Neuronal stem cell (in vitro differentiated cells): ENCODE data around the gene DPY30.

Source experiments
- DNase-seq: peaks from one replicate; pipeline ENCODE4 v3.0.0-alpha.2; 2013; ENCODE audit warnings: low spot score
- H2AFZ ChIP-seq: one replicate; pipeline ENCODE4 v1.6.1; 2013; ENCODE audit warnings: mild to moderate bottlenecking, low read length, inconsistent platforms
- H2AK5ac ChIP-seq: 2 replicates; pipeline ENCODE4 v1.6.1; 2013; ENCODE audit warnings: low read depth, mild to moderate bottlenecking, inconsistent platforms, low read length, moderate library complexity, mixed read lengths
- H2BK120ac ChIP-seq: 2 replicates; pipeline ENCODE4 v1.6.1; 2013; ENCODE audit warnings: low read depth, mild to moderate bottlenecking, inconsistent platforms, low read length, moderate library complexity, mixed read lengths
- H2BK12ac ChIP-seq: one replicate; pipeline ENCODE4 v1.6.1; 2013; ENCODE audit warnings: low read length, inconsistent platforms
- H2BK15ac ChIP-seq: 2 replicates; pipeline ENCODE4 v1.6.1; 2013; ENCODE audit warnings: mild to moderate bottlenecking, low read length, inconsistent platforms, mixed read lengths
- H2BK5ac ChIP-seq: one replicate; pipeline ENCODE4 v1.6.1; 2013; ENCODE audit warnings: inconsistent platforms, mild to moderate bottlenecking, low read length, moderate library complexity
- H3K14ac ChIP-seq: one replicate; pipeline ENCODE4 v1.6.1; 2013; ENCODE audit warnings: low read length, inconsistent platforms
- H3K18ac ChIP-seq: 2 replicates; pipeline ENCODE4 v1.6.1; 2013; ENCODE audit warnings: low read length, inconsistent platforms
- H3K23ac ChIP-seq: 2 replicates; pipeline ENCODE4 v1.6.1; 2013; ENCODE audit warnings: low read depth, mild to moderate bottlenecking, mixed read lengths, low read length, inconsistent platforms; ENCODE audit not compliant: poor library complexity
- H3K27ac ChIP-seq: replicated peaks from 3 replicates; pipeline ENCODE4 v1.5.1; 2013; ENCODE audit warnings: low read length, inconsistent platforms
- H3K27me3 ChIP-seq, 3 experiments: 2 replicates each; pipeline ENCODE4 v1.6.1; 2013; ENCODE audit warnings: low read length in 3 of 3, mild to moderate bottlenecking in 2 of 3, inconsistent platforms in 1 of 3, low read depth in 1 of 3, mixed read lengths in 1 of 3, moderate library complexity in 1 of 3; ENCODE audit not compliant: control insufficient read depth in 3 of 3, insufficient read depth in 3 of 3
- H3K36me3 ChIP-seq, 2 donors: replicated peaks in 1 of 2; 2 replicates each; pipeline ENCODE4 v1.6.1; 2013; ENCODE audit warnings: low read length in 2 of 2; ENCODE audit not compliant: control insufficient read depth in 2 of 2, insufficient read depth in 2 of 2
- H3K4ac ChIP-seq: 2 replicates; pipeline ENCODE4 v1.6.1; 2013; ENCODE audit warnings: inconsistent platforms, mild to moderate bottlenecking, low read length, moderate library complexity
- H3K4me1 ChIP-seq, 2 donors: 1 replicate in 1 of 2; 2 replicates in 1 of 2; pipeline ENCODE4 v1.6.1; 2013; ENCODE audit warnings: low read length in 2 of 2, low read depth in 1 of 2; ENCODE audit not compliant: control insufficient read depth in 2 of 2, insufficient read depth in 1 of 2
- H3K4me2 ChIP-seq: one replicate; pipeline ENCODE4 v1.6.1; 2013; ENCODE audit warnings: mild to moderate bottlenecking, low read length, inconsistent platforms; ENCODE audit not compliant: insufficient read depth, poor library complexity, severe bottlenecking
- H3K4me3 ChIP-seq, 2 donors: 2 replicates each; pipeline ENCODE4 v1.5.1; 2013; ENCODE audit warnings: low read length in 2 of 2, mild to moderate bottlenecking in 2 of 2, inconsistent platforms in 1 of 2, moderate library complexity in 1 of 2
- H3K79me1 ChIP-seq: one replicate; pipeline ENCODE4 v1.6.1; 2013; ENCODE audit warnings: low read depth, mild to moderate bottlenecking, inconsistent platforms, low read length, moderate library complexity
- H3K9ac ChIP-seq: one replicate; pipeline ENCODE4 v1.6.1; 2013; ENCODE audit warnings: mild to moderate bottlenecking, low read depth, low read length, inconsistent platforms; ENCODE audit not compliant: poor library complexity
- H3K9me3 ChIP-seq, 2 donors: replicated peaks in 1 of 2; 2 replicates each; pipeline versions ENCODE3 to v1.6.1; 2013; ENCODE audit warnings: low read length in 2 of 2, mild to moderate bottlenecking in 2 of 2, inconsistent platforms in 1 of 2, low read depth in 1 of 2, mixed read lengths in 1 of 2, moderate library complexity in 1 of 2; ENCODE audit not compliant: control insufficient read depth in 2 of 2, insufficient read depth in 1 of 2
- H4K8ac ChIP-seq: one replicate; pipeline ENCODE4 v1.6.1; 2013; ENCODE audit warnings: low read depth, mild to moderate bottlenecking, inconsistent platforms, low read length, moderate library complexity
- H4K91ac ChIP-seq: one replicate; pipeline ENCODE4 v1.6.1; 2013; ENCODE audit warnings: low read length, low read depth, mild to moderate bottlenecking, inconsistent platforms; ENCODE audit not compliant: poor library complexity
- WGBS, 2 donors: extraction: QIAGEN DNeasy Blood & Tissue Kit; methylation state at CpG; one replicate each; pipeline ENCODE4 v1.1.7; 2013; ENCODE audit warnings: missing lambda C conversion rate in 2 of 2, mixed read lengths in 1 of 2; ENCODE audit not compliant: insufficient read length in 2 of 2, insufficient replicate concordance in 1 of 2; ENCODE audit errors: extremely low coverage in 2 of 2; 5-methylcytosine and 5-hydroxymethylcytosine counted together

DPY30 gene

GRCh38 chr2:31980674-31981356 lies 58.8 kb downstream of the DPY30 start:
- no peak overlapping the region for H2AFZ ChIP-seq
- no peak for DNase-seq
- H3K4ac ChIP-seq, result no peak overlapping the region
- H3K4me3 ChIP-seq, result no peak overlapping the region
- no peaks in the 10 kb centered on the region for H3K4me1 ChIP-seq
- no peak overlapping the region for H3K18ac ChIP-seq
- no peaks in the 10 kb centered on the region for H3K36me3 ChIP-seq
- no peak overlapping the region for H2AK5ac ChIP-seq
- no CpG with 5 or more reads among the region's 6 CpGs for WGBS, 2 donors
- H3K27me3 ChIP-seq, result no peaks in the 10 kb centered on the region
- no peak overlapping the region for H4K8ac ChIP-seq
- no peak overlapping the region for H2BK12ac ChIP-seq
- no peak overlapping the region for H3K14ac ChIP-seq
- H3K79me1 ChIP-seq, result no peaks in the 10 kb centered on the region
- H3K4me2 ChIP-seq, result no peak overlapping the region
- H3K9ac ChIP-seq, result no peak overlapping the region
- no peak overlapping the region for H3K27ac ChIP-seq
- H3K23ac ChIP-seq, result no peak overlapping the region
- no peak overlapping the region for H2BK15ac ChIP-seq
- no peak overlapping the region for H2BK120ac ChIP-seq
- H4K91ac ChIP-seq, result no peak overlapping the region
- no peaks in the 10 kb centered on the region for H3K9me3 ChIP-seq
- no peak overlapping the region for H2BK5ac ChIP-seq

DNA sequence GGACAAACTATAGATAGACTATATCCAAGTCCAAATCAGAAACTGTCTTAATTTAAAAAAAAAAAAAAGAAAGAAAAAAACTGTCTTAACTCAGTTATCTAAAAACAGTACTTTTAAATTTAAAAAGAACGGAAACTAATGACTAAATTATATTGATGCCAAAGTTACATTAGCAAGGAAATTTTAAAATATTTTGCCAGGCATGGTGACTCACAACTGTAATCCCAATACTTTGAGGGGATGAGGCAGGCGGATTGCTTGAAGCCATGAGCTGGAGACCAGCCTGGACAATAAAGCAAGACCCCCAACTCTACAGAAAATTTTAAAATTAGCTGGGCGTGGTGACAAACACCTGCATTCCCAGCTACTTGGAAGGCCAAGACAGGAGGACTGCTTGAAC lies 59.6 kb downstream of the DPY30 start:
- Histone ChIP-seq H3K4me3 (no peak overlapping the region), H4K91ac (no peak overlapping the region)
- WGBS, 2 donors, result no CpG with 5 or more reads among the region's 3 CpGs

DNA sequence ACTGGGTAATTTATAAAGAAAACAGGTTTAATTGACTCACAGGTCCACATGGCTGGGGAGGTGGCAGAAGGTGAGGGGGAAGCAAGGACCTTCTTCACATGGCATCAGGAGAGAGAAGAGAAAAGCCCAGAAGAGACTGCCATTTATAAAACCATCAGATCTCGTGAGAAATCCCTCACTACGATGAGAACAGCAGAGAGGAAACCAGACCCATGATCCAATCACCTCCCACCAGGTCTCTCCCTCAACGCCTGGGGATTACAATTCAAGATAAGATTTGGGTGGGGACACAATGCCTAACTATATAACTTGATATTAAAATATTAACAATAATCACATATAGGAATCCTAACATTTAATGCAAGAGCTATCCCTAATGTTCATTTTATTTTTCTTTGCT lies 60.6 kb downstream of the DPY30 start:
- no peak overlapping the region for H2BK12ac ChIP-seq
- no peak overlapping the region for H2AK5ac ChIP-seq
- no peak overlapping the region for H4K91ac ChIP-seq
- no peak overlapping the region for H2BK120ac ChIP-seq
- no peaks in the 10 kb centered on the region for H3K36me3 ChIP-seq
- no peak overlapping the region for H3K9ac ChIP-seq
- H3K14ac ChIP-seq, result no peak overlapping the region
- no peak overlapping the region for H3K4me2 ChIP-seq
- no peak overlapping the region for H2BK15ac ChIP-seq
- no peak overlapping the region for H2BK5ac ChIP-seq
- no peak overlapping the region for H3K4ac ChIP-seq
- no peaks in the 10 kb centered on the region for H3K79me1 ChIP-seq
- no peak overlapping the region for H4K8ac ChIP-seq
- WGBS, 2 donors, result no CpG with 5 or more reads among the region's 3 CpGs
- H3K4me1 ChIP-seq, result no peaks in the 10 kb centered on the region
- H3K23ac ChIP-seq, result no peak overlapping the region
- H3K27ac ChIP-seq, result no peak overlapping the region
- no peak for DNase-seq
- no peak overlapping the region for H3K18ac ChIP-seq
- H3K9me3 ChIP-seq, result no peaks in the 10 kb centered on the region
- no peak overlapping the region for H3K4me3 ChIP-seq
- H2AFZ ChIP-seq, result no peak overlapping the region
- no peaks in the 10 kb centered on the region for H3K27me3 ChIP-seq

More for the DNA sequence above, 59.6 kb downstream of the DPY30 start:
- H2BK5ac ChIP-seq, result no peak overlapping the region
- no peak overlapping the region for H3K4me2 ChIP-seq
- no peaks in the 10 kb centered on the region for H3K4me1 ChIP-seq
- H3K79me1 ChIP-seq, result no peaks in the 10 kb centered on the region
- H3K27ac ChIP-seq, result no peak overlapping the region
- DNase-seq, result no peak
- no peak overlapping the region for H3K23ac ChIP-seq
- H2AK5ac ChIP-seq, result no peak overlapping the region
- no peak overlapping the region for H4K8ac ChIP-seq
- H2AFZ ChIP-seq, result no peak overlapping the region
- no peak overlapping the region for H3K9ac ChIP-seq
- no peak overlapping the region for H2BK12ac ChIP-seq
- no peak overlapping the region for H3K14ac ChIP-seq
- no peak overlapping the region for H2BK15ac ChIP-seq
- no peak overlapping the region for H3K18ac ChIP-seq
- no peaks in the 10 kb centered on the region for H3K27me3 ChIP-seq
- H2BK120ac ChIP-seq, result no peak overlapping the region
- no peaks in the 10 kb centered on the region for H3K9me3 ChIP-seq
- H3K4ac ChIP-seq, result no peak overlapping the region
- no peaks in the 10 kb centered on the region for H3K36me3 ChIP-seq

- Histone ChIP-seq H3K23ac (no peak overlapping the region), H3K27ac (no peak overlapping the region), H3K4ac (no peak overlapping the region), H3K4me3 (no peak overlapping the region), H3K4me1 (no peaks in the 10 kb centered on the region), H4K91ac (no peak overlapping the region), H3K79me1 (no peaks in the 10 kb centered on the region), H2BK120ac (no peak overlapping the region), H3K14ac (no peak overlapping the region), H2BK12ac (no peak overlapping the region), H3K9ac (no peak overlapping the region), H3K4me2 (no peak overlapping the region), H3K27me3 (no peaks in the 10 kb centered on the region), H3K9me3 (no peaks in the 10 kb centered on the region), H3K36me3 (no peaks in the 10 kb centered on the region), H4K8ac (no peak overlapping the region), H2BK5ac (no peak overlapping the region), H2AK5ac (no peak overlapping the region), H3K18ac (no peak overlapping the region), H2BK15ac (no peak overlapping the region), H2AFZ (no peak overlapping the region)
- no CpG with 5 or more reads among the region's 6 CpGs for WGBS, 2 donors
- DNase-seq, result no peak
These were observed 61.2 kb downstream of the DPY30 start for GRCh38 chr2:31978436-31978835.
